Kidney capillary endothelial cell (primary cell): Measurements from ENCODE around the gene FSTL1.

ENCODE experiments used
- DNase-seq: peaks from one replicate; pipeline ENCODE4 v3.0.0-alpha.2; 2018; ENCODE audit warnings: low spot score

FSTL1 gene

DNA sequence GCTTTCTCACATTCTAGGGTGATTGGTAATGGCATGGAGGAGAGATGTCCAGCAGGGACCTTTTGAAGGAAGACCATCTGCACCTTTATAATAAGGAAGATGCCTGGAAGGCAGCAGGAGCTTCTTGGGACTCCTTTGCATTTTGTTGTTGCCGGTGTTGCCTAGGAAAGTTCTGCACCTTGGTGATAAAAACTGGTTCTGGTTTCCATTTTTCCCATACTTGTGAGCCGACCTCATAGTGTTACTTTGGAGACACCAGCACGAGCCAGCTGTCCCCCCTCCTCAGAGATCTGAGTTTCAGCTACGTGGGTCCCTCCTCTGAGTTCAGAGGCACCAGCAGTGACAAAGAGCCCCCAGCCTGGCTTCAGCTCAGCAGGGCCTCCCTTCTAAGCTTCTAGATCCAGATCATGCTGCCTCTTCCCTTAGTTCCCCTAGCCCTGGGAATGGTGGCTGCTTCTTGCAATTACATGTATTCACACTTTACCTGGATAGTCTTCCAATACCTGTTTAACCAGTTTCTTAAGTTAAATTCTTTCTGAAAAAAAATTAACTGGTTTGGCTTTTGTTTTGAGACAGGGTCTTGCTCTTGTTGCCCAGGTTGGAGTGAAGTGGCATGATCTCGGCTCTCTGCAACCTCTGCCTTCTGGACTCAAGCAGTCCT lies 18.0 kb upstream of the FSTL1 start:
- DNase-seq: no peak

DNA sequence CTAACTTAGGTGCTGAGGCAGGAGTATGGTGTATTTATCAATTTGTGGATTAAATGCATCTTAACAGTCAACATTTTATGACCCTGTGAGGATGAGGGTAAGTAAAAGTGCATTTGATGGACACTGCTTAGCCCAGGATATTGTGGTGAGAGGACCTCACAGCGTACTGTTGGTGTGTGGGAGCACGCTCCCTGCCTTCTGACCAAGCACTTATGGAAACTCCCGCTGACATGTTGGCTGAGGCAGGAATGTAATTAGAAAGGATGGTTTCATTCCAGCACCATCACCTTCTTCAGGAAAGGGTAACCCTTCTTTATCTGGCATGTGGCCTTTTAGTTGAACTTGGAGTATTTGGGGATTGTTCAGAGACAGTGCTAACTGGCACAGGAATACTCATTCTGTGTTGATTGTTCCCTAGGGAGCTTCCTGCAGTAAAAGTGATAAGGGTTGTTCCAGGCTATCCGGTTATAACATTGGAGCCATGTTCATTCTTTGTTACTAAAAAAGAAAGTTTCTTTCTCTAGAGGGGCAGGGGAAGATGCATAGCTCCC lies 11.7 kb upstream of the FSTL1 start:
- DNase-seq: no peak

DNA sequence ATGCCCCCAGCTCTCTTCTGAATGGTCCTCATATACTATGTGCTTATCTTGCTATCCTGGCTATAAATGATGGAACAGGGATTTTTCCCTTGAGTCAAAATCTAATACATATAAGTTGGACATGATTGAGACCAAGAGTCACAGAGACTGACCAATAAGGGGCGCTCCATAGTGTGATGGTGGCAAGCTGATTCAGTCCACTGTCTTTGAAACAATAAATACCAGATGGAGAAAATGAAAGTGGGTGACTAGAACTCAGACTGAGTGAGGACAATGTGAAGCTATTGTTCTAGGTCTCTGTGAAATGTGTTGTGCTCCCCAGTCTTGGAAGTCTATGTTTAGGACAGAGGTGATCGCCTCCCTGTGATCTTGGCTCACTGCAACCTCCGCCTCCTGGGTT lies 10.6 kb upstream of the FSTL1 start:
- DNase-seq: no peak

DNA sequence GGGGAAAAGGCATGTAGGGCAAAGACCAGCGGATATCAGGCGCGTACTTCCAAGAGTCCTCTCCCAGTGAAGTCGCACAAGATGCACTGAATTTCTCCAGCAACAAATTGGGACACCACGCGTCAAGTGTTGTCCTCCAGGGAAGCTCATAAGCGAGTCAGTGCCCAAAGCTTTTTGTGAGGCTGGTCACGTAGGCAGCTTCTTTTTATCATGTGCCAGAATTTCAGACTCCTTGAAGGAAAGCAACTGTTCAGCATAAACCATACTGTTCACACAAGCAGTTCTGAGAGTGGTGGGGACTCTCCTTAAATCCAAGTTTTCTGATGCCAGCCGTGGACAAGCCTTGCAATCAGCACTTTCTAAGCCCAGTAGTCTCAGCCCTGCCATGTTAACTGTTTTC lies 10.1 kb upstream of the FSTL1 start:
- no peak for DNase-seq

DNA sequence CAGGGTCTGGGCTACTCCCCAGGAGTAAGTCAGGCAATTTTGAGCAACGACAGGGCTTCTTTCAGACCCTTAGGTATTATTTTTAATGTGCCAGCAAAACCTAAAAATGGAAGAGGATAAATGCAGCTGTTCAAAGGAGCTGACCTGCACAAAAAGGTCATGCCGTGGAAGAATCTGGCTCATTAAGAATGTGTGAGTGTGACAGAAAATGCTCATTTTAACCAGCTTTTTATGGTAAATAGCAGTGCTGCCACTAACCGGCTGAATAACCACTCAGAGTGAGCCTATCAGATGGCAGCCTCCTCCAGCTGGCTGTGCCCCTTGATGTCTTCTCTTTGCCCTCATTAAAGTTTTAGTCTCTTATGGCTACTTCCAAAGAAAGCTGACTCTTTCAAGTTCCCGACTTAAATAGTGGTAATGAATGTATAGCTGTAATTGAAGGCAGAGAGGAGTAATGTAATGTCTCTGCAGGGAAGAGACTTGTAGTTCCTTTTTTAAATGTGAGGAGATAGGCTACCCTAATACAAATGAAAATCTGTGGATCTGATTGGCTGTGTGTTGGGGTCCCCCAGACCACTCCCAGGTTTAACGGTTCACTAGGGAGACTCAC lies 9.5 kb upstream of the FSTL1 start:
- DNase-seq: no peak

DNA sequence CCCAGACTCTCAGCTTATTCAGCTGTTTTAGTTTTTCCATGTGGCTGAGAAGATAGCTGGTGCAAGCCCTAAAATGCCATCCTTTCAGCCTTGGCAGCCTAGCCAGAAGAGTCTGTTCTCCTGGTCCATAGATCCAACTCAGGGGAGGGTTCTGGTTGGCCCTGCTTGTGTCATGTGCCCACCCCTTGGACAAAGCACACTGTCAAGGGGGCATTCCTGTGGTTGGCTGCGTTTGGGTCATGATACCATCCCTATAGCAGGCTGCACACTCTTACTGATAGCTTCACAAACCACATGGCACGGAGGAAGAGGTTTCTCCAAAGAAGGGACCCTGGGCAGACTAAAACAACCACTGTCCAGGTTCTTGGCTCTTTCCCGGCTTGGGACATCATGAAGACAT lies 8.4 kb upstream of the FSTL1 start:
- DNase-seq: no peak

DNA sequence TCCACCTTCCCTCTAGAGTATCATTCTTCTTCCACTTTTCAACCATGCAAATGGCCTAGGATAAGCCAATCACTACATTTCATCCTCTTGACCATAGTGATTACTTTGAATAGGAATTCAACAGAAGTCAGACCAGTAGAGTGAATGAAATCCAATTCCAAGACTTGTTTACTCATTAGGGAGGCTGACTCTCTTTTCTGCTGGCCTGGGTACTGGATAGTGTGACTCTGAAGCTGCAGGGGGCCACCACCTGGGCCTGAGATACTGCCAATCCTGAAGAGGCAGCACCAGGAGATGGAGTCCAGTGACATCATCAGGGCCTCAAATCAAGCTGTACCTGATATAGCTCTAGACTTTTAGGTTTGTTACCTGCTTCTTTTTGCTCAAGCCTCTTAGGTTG lies 7.0 kb upstream of the FSTL1 start:
- DNase-seq: no peak

DNA sequence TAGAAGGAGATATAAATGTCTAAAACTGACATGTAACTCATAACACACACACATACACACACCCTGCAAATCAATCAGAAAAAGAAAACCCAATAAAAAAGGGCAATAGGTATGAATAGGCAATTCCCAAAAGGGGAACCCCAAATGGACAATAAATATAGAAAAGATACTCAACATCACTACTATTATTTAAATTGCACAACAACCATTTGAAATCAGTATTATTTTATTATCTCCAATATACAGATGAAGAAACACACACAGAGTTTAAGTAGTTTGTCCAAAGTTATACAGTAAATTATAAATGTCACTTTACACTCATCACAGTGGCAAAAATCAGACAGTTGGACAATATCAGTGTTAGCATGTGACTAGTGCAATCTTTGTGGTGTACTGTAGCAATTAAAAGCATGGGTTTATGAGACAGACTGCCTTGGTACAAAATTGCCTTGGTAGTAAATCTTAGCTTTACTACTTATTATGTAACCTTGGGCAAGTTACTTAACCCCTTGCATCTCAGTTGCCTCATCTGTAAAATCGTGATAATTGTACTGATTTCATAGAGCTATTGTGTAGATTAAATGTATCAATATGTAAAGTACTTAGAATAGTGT lies 3.4 kb upstream of the FSTL1 start:
- no peak for DNase-seq

DNA sequence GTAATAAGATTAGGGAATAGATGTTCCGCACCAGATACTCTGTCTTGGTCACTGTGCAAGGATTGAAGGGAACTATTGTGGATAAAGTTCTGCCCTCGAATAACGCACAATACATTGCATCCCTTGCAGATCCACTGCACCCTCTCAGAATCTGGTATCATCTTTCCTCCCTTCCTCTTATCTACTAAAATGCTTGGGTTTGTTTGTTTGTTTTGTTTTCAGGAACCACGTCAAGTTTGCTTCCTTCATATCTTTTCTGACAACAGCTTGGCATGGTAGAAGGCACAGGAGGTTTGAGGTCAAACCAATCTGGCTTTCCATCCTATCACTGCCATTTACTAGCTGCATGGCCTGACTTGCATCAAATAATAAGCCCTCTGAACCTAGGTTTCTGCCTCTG lies 2.0 kb upstream of the FSTL1 start:
- DNase-seq: no peak

DNA sequence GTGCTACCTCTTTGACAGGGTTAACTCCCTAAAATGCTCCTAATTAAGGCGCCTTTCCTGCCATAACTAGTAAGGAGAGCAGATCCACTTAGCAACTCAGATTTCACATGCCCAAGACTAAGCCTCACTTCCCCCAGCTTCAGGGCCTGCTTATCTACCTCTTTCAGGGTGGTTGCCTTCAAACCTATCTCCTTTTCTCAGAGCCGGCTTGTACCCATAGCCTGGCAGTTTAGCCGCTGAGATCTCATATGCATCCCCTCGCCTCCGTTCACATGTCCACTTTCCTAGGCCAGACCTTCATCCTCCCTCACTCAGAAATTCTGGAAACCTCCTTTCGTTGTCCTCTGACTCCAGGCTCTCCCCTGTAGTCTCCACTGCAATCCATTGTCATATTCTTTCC lies 1.0 kb upstream of the FSTL1 start:
- no peak for DNase-seq

DNA sequence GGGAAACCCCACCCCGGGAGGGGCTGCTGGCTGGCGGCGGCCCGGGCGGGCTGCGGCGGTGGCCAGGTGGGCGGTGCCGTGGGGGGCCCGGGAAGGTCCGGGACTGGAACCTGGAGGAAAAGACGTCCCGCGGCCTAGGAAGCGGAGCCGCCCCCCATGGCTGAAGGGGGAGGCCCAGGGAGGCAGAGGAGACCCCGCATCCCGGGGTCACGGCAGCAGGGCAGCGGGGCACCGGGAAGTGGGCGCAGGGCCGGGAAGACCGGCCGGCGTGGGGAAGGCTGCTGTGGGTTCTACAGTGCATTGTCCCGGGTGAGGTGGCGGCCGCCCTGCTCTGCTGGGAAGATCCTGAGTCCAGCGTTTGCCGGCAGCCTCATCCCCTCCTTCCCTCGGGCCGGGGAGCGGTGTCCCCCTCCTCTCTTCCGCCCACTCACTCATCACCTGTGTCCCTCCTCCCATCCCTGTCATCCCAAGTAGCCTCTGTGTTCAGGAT lies 525 bp upstream of the FSTL1 start:
- DNase-seq: no peak

DNA sequence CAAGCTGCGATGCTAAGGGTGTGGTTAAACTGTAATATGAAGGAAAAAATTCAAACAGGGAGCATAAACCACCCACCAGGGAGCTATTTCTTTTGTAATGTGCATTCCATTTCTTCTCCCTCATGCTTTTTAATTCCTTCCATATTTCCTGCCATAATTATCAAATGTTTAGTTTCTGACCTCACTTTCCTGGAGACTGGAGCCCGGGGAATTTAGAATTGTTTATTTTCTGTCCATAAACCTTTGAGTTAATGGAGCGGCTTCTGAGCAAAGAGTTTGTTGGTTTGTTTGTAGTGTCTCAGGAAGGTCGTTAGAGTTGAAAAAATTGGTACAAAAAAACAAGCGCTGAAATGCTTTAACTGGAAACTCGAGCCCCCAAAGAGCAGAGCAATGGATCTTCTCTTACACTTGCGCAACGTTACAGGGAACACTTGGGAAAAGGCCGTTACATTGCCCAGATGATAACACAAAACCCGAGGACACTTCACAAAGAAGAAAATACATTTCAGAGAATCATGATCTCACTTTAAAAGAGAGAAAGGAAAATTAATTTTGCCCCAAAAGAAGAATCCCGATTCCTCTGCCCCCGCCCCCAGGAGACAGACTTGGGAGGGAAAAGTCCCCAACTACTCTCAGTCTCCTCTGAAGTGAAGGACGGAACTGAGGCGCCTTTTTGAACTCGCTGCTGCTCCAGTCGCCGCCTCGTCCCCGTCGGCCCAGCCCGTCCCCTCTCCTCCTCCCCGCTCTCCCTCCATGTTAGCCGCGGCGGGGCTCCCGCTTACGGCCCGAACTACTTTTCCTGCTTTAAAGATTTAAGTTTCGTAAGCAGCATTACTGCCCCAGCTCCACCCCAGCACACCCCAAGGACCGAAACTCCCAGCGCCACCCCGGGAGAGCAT lies 842 bp downstream of the FSTL1 start:
- DNase-seq: peak; percentile 38

DNA sequence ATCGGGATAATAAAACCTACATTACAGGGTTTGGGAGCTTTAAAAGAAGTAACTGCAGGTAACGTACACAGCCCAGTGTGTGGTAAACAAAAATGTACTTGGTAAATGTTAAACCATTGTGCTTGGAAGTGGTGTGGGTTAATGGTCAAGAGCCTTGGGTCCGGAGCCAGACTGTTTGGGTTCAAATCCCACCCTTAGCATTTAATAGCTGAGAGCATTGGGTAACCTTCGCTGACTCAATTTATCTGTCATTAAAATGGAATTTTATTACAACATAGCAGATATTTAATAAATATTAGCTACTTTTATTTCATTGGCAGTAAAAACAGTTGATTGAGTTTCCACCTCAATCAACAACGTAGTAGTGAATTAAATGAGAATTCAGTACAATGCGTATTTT lies 1.5 kb downstream of the FSTL1 start:
- DNase-seq: no peak

DNA sequence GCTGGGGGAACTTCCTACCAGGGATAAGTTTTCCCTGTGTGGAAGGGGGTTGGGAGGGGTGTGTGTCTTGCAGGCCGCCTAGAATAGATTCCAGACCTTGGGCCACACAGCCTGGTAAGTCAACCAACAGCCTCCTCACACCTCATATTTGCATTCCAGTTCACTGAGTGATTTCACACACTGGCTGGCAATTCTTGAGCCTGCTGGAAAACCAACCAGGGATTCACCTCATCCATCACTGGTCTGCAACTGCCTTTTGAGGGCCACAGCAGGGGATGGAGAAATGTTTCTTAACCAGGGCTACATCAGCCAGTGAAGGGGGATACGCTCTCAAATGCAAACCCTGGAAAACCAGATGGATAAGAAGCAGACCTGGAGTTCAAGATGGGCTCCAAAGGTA lies 2.0 kb downstream of the FSTL1 start:
- peak; percentile 61 for DNase-seq

DNA sequence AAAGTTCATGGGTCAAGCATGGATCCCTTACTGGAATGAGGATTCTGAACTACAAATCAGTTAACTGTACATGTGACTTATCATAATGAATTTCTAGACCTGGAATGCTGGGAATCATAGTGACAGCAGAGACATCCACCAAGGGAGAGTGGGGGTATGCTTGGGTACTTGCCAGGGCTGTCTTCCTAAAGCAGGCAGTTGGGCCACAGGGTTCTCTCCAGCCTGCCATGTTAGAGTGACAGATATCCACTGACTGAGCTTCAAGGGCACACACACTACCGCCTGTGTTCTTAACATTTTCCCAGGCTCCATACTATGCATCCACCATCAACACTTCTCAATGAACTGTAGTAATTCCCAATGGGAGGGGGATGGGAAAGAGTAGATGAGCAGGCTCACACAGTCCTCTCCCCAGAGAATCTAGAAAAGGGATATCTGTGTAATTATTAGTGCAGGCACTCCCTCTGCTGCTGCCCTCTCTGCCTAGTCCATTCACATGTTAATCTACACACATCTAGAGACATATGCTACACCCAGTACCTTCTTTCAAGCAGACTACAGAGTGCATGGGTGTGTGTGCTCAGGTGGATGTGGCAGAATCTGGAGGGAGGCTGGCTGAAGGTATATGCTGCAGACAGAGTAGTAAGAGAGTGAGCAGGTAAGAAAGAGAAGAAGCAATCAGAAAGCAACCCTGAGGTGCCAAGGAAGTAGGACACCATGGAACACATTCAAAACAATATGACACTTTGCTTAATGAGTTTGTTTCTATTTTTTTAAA lies 3.7 kb downstream of the FSTL1 start:
- no peak for DNase-seq

DNA sequence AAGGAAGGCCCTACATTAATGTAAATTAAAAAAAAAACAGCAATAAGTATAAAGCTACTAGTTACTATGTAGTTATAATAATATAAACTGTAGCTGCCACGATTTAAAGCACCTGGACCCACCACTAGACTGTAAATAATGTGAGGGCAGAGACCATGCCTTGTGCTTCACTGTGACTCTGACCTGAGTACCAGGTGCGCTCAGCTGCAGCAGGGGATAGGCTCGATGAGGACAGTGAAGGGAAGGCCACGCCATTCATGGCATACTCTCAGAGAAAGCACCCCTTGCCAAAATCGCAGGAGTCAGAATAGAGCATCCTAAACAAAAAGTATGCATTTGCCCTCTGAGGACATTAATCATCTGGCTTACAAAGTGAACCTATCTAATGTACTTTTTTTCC lies 5.1 kb downstream of the FSTL1 start:
- no peak for DNase-seq

DNA sequence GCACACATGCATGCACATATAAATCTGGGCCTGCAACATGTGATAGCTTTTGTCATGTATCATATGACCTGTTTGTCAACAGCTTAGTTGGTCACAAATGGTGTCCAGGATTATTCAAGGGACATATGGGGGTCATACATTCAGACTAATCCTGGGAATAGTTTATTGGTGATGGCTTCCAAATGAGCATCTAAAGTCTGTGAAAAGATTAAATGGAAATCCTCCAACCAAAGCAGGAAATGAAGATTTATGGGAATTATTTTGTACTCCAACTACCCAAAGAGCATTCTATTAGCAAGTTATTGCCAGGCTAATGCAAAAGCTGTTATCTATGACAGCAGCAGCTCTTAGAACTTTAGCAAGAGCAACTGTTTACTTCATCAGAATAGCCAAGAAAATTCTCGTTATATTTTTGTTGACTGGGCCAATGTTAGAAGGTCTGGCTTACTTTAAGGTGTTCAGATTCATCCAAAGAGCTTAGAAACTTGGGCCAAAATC lies 7.1 kb downstream of the FSTL1 start:
- no peak for DNase-seq

DNA sequence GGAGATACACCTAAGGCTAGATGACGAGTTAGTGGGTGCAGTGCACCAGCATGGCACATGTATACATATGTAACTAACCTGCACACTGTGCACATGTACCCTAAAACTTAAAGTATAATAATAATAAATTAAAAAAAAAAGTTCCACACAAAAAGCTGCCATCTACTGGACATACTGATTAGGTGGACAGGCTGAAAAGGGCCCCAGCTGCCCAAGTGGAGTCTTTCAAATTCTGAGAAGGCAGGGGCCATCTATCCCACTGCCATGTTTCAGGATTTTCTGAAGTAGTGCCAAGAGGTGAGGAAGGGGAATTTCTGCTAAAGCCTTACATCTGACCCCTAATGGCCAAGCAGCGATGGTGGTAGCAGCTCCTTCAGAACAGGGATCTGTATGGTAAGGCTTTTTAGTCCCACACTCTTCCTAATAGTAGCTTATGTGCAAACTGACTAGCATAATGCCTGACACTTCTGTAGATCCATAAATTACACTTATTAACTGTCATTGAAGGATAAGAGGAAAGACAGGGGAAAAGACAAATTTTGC lies 7.7 kb downstream of the FSTL1 start:
- DNase-seq: no peak

DNA sequence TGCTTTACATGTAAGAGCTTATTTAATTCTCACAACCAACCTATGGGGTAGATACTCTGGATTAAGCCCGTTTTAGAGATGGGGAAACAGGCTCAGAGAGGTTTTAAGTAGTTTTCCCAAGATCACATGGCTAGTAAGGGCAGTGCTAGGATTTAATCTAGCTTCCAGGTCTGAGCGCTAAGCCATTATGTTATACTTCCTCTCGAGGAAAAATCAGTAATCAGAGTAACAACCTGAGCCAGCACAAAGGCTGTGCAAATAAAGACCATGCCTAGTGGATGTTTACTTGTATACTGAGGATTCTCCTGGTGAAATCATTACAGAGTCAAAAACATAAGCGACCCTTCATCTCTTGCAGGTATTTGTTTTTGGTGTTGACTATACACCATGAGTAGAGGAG lies 9.0 kb downstream of the FSTL1 start:
- no peak for DNase-seq

DNA sequence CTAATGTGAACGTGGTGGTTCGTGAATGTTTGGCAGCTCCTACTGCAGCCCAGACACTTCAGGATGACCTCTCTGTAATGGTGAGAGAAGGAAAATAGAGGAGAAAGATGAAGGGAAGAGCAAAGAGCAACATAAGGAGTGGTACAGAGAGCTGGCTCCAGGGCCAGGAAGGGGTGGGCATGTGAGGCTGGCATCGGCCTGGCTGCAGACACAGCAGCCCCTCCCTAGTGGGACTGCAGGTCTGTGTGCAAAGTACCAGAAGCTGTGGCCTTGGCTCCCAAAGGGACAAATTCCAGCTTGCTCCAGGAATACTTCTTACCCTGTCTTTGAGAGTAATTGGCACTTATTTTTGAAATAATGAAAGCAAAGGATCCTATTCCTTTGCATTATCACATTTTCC lies 10.0 kb downstream of the FSTL1 start:
- DNase-seq: no peak
